NOMO-1 treated with DMSO at 0.1 percent for 48 hours (cell line): ENCODE measurements around the gene SDK2.

Experiments
- DNase-seq: peaks from one replicate; lab custom pipeline; 2025; ENCODE audit not compliant: unreplicated experiment; lab: John Stamatoyannopoulos, UW

SDK2 gene

DNA sequence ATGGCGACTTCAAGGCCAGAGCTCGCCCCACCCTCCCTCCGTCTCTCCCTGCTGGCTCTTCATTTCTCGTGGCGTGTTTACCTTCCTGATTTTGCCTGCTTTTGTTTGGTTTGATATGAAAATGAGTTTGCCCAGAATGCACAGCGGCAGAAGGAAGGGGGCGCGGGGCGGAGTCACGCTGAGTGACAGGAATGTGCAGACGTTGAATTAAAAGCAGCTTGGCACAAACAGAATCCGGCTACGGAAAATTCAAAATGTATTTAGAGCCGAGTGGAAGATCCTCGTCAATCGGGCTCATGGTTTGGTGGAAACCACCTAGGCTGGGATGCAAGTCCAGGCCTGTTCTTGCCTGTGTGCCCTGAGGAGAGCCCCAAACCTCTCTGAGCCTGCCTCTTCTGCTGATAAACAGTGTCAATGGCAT, 102.7 kb downstream of the SDK2 start:
- DNase-seq = no peak

DNA sequence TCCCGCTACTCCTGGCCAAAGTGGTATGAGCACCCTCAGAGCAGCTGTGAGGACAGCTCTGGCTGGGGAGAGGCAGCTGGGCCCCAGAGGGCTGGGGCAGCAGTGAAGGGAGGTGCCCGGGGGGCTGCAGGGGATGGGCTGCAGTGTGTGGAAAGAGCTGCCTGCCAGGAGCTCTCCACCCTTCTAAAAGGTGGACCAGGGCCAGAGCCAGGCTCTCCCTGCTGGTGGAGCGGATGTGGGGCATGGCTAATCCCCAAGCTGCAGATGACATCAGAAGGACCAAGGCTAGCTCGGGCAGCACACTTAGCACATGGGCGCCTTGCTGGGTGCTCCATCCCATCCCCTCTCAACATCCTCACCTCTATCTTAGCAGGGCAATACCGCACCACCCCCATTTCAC, 103.1 kb downstream of the SDK2 start:
- no peak for DNase-seq

DNA sequence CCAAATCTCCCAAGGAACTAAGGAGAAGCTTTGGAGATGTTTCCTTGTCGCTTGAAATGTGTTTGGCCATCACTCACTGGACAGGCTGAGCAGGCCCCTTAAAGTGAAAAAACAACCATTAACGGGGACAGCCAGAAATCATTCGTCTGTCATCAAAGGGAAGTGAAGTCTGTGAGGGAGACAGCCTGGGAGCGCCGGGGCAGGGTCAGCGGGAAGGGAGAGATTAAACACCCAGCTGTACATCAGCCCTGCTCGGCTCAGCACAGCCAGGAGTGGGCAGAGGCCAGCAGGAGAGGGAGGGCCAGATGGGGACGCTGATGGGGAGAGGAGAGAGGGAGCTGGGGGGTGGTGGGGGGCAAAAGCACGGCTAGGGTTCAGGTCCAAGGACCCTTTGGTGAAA, 105.1 kb downstream of the SDK2 start:
- DNase-seq = no peak

DNA sequence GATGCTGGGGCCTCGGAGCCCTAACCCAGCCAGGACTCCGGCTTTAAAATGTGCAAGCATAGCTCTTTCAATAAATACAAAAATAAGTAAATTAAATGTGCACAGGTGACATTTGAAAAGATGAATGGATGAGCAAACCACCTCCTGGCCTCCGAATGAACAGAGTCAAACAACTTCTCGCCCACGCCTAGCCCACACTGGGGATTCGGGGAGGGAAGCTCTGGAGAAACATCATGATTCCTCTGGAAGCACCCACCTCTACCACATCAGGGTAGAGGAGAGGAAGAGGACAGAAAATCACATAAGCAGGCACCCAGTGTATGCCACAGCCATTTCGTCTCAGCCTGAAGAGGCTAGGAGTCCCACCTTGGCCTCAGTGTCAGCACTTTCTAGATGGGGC, 105.8 kb downstream of the SDK2 start:
- DNase-seq = no peak

DNA sequence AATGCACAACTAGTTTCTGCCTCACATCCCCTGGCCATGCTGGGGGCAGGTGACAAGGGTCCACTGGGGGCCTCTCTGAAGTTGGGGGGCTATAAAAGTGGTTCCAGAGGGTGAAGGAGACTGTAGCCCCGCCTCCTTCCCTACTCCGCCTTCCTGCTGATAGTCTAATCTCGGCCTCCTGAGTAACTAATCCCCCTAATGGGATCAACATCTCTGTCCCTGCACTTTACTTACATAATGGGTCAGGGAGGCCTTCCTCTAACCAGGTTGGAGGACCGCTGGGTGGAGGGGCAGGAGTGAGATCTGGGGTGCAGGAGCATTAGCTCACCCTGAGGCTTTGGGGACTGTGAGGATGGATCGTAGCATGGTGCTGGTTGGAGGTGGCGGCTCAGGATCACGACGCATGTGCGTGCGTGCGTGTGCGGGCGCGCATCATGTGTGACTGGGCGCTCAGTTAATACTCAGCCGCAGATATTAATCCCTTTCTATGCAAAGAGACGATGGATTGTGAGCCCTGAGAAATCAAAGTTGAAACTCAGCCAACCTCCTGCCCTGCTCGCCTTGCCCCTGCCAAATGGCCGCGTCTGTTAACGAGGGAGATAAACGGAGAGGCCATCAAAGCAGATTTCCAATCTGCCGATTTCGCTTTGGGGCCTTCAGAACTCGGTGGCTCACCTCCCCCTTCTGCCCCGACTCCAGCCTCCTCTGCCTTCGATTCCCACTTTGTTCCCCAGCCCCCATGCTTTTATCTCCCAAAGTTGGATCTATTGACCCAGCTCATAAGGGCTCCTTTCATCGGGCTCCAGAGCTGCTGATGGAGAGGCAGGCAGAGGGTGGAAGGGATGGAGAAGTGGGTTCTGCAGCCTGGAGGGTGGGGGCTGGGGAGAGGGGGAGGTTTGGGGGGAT, 107.3 kb downstream of the SDK2 start:
- DNase-seq = no peak

DNA sequence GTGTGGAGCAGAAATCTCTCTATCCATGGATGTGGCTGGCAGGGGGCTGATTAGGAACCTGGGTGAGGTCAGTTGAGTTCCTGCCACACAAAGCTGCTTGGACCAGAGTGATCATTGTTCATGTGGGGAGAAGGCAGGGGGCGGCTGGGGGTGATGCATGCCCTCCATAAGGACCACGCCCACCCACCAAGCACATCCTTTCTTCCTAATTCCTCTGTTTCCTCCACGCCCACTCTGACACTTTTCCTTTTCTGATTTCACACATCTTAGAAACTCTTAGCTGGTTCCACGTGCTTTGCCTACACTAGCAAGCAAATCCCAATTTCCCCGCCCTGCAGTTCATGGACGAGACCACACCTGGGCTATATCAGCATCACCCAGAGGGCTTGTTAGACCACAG, 108.5 kb downstream of the SDK2 start:
- no peak for DNase-seq

DNA sequence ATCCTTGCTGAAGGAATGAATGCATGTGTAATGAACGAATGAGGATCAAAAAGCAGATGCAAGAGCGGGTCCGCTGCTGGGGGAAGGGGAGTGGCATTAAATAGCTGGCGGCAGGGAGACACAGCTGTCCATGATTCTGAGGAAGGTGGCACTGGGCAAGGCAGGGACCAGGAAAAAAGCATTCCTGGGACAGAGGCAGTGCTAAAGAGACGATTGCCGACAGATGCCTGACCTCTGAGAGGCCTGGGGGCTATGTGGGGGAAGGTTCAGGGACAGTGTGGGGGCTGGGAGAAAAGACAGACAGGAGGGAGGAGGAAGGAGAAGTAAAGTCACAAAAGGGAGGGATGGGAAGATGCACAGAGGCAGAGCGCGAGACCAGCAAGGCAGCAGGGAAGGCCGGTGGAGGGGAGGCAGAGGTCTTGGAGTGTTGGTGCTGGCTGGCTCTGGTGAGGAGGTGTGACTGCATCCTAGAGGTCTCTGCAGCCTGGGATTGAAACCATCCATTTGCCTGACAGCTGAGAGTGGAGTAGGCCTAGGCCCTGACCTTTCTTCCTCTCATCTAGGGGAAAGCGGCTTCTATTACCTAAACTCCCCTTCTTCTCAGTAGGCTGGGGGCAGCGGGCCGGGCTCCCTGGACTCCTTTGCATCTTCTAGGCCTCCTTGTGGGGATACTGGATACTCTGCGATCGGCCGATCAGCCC, 109.9 kb downstream of the SDK2 start:
- DNase-seq = no peak

DNA sequence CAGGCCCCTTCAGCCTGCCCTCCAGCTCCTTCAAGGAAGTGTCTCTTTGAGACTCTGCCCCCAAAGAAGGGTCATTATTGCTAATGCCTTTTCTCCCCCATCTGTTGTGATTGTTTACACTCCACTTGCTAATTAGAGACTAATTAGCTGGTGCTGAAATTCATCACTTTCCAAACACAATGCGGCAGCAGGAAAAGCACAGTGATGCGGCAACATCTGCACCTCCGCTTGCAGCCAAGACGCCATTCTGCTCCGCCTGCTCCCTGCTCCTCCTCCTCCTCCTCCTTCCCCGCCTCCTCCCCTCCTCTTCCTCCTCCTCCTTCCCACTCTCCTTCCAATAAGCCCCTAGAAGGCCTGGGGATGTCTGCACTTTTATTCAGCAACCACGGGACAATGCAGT, 110.5 kb downstream of the SDK2 start:
- no peak for DNase-seq

DNA sequence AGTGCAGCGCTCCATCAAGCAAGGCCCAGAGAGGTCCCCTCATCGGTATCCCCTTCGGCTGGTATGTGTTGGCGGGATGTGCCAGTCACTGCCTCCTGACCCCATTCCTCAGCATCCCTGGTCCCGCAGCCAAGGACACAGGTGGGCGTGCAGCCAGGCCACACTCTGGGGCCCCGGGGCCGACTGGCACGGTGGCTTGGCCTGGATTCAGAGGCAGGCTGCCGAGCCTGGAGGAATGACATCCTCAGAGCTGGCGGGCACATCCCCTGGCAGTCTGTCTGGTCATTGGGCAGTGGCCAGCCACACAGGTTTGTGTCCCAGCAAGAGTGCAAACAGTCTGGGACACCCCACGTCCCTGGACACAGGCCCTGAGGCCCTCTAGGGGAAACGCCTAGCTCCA, 111.1 kb downstream of the SDK2 start:
- DNase-seq = no peak

DNA sequence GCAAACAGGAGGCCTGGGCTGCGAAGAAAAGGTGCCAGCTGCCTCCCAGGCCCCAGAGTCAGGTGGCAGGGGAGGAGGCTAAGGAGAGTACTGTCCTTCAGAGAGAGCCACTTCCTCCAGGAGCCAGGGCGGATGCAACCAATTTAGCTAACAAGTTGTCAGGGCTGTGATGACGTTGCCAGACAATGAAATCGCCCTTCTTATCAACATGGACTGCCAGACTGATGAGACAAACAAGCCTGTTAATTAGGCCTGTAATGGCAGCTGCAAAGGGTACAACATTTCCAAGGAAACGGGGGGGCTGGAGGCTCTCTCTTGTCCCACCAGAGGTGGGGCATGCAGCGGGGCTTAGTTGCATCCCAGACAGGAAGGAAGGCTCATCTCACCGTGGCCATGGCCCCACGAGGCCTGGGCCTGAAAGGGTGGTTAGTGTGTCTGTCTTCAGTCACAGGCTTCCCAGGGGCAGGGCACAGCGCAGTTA, 111.8 kb downstream of the SDK2 start:
- no peak for DNase-seq

DNA sequence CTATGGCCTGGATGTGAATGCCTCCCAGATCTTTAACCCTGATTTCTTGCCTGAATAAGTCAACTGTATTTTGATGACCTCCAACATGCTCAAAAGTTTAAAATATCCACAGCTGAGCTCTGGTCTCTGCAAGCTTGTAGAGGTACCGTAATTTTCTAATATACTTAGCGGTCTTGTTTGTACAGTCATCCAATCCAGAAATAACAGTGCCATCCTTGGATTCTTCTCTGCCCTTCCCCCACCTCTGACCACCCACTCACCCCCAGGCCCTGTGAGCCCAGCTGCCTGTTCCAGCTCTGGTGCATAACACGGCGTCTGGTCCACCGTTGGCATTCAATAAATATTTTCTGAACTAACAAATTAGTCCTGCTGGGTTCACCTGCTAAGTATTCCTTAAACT, 113.1 kb downstream of the SDK2 start:
- DNase-seq = no peak

DNA sequence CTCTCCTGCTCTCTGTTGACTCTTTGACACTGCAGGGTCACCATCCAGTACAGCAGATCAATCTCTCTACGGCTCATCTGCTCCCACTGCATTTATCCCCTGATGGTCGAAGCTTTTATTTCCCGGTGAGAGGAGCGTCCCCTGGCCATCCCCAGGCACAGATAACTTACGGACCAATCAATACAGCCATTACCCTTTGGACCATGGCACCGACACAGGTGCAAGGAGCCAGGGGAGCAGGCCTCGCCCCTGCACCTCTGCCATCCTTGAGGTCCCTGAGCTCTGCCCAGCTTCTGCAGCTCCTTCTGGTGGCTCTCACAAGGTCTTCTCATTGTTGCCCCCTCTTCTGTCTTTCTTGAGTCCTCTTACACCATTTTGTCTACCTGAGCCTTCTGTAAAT, 115.6 kb downstream of the SDK2 start:
- DNase-seq = no peak

DNA sequence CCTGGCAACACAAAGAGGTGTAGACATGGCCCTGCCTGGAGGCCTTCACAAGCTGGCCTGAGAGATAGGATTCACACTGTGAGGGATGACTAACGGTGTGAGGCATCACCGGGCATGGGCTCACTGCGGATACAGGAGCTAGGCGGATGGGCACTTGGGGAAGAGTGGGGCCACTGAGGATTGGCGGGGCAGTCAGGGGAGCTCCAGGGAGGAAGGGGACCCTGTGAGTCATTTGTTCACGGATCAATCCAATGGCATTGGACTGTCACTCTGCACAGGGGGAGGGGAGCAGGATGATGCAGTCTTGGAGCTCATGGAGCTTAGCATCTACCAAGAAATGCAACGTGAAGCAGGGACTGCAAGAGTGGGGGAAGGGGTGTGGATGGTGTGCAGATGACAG, 117.3 kb downstream of the SDK2 start:
- DNase-seq = no peak

DNA sequence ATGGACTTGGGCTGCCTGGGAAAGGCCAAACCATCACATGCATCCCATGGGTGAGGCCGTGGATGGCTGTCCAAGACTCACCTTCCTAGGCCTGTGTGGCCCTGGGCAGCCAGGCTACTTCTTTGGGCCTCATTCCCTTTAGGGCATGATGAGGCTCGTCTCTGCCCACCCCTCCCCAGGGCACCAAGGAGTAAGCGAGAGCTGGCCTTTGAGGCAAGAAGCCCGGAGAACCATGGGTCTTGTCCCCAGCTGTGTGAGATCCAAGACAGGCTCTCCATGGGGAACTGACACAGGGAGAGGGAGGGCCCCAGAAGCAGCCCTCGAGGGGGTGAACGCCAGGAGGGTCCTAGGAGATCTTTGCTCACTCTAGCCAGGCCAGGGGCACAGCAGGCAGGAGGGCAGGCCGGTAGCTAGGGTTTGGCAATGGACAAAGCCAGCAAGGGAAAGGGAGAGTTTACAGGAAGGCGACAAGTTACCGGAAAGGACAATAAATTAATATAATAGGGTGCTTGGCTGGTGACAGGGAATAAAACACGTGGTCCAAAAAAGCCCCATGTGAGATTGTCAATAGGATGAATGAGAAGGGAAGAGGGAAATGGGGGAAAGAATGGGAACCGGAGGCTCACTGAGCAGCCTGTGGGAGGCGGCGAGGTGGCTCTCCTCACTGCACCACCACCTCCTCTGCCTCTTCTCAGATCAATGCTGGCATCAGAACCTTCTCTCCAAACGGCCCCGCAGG, 119.1 kb downstream of the SDK2 start:
- no peak for DNase-seq

DNA sequence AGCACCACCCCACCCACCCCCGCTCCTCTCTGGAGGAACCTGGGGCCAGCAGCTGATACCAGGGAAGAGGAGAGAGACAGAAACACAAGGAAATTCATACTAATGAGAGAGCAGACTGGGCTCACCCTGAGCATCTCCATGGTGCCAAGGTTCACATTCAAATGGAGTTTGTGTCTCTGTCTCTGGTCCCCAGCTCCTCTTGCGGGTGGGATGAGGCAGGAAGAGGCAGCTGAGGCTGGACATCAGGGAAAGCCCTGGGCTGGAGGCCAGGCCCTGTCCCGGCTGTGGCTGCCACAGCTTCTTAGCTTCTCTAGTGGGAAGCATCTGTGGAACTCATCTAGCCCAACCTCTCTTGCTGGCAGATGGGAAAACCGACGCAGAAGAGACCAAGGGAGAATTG, 121.5 kb downstream of the SDK2 start:
- DNase-seq = no peak

DNA sequence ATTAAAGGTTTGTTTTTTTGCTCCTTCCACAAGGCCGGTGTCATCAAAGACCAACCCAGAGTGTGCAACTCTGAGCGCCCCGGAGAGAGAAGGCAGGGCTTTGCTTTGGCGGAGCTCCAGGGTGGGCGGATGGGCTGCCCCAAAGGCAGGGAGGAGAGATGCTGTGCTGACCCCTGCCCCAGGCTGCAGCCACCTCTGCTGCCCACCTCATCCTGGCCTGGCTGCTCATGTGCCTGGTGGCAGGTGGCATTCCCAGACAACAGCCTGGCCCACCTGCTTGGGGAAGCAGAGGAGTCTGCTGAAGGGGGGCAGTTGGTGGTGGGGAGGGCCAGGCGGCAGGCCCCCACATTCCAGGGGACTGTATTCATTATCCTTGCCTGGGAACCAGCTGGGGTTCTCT, 122.1 kb downstream of the SDK2 start:
- DNase-seq = no peak

DNA sequence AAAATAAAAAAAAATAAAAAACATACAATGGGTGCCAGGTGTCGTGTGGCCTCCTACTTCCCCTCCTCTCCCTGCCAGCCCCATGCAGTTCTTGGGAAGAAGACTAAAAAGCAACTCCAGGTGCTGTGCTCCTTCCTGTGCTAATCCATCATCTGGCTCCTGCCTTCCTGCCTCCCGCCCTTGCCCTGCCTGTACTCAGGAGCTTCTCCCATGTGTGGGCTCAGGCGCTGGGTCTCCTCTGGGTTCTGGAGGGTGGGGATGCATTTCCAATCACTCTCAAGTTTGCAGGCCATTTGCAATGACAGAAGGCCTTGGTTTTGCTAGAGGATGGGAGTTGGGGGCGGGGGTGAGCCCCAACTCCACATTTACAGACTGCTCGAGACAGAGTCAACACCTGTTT, 122.9 kb downstream of the SDK2 start:
- no peak for DNase-seq

DNA sequence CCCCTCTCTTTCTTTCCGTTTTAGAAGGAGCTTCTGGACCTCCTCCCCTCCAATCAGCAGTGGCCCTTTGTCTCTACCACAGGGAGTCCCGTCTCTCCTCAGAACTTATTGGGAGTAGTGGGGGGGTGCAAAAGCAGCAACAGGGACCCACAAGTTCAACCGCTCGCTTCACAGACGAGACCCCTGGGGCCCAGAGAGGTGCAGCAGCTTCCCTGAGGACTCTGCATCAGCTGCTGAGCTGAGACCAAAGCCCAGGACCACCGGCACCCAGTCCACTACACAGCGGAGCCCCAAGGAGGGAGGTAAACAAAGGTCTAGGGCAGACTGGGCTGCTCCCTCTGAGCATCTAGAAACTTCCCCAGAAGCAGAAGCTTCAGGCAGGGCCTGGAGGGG, 123.9 kb downstream of the SDK2 start:
- no peak for DNase-seq

DNA sequence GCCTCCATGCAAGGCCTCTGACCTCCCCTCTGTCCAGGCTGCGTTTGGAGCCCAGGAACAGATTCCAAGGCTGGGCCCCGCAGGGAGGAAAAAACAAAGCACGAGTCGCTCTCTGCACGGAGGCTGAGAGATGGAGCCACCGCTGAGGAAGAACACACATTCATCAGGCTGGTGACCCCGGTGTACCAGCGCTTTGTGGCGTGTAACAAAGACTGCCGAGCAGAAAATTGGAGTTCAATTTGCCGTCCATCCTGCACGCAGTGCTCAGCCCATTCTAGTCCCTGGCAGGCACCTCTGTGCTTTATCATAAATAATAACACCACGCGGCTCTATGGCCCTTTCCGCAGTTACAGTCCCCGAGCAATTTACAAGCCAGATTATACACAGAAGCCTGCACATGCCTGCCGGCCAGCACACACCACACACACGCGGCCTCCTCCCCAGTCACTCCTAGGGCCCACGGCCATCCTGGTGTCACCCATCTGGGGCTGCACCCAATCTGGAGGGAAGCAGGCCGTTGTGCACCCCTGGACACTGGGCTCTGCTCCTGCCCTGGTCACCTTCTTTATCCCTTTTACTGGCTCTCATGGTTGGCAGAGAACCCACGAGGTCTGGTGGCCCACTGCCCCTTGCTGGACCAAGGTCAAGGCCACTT, 124.4 kb downstream of the SDK2 start:
- DNase-seq = no peak

DNA sequence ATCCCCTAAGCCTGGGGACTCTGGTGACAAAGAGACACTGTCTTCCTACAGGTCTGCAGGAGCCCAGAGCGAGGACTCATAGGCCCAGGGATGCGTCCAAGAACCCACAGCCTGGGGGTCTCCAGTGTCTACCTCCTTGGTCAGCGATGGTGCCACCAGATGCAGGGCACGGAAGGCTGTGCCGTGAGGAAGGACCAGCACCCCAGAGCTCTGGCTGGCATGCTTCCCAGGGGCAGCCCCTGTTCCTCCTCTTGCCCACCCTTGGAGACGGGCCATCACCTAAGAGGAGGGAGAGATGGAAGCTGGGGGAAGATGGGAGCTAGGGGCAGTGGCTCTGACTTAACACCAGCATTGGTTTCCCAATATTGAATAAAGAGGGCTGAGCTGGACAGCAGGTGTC, 125.2 kb downstream of the SDK2 start:
- DNase-seq = no peak

DNA sequence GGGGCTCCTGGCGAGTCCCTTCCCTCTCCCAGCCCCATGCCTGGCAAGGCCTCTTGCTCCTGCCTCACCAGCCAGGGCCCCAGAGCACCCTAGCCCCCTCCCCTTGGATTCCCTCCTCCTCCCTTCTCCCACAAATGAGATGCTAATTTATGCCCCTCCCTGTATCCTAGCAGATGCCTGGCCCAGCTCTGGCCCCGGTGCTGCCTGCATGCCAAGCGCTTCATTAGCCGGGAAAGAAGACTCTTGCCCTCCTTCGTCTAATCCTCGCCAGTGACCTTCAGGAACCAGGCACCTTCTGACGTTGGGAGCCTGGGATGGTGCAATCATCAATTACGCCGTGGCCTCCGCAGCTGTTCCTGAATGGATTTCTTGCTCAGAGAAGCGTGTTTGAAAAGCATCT, 127.8 kb downstream of the SDK2 start:
- no peak for DNase-seq
